DMS 273 treated with DMSO at 0.1 percent for 48 hours (cell line): ENCODE data around the gene WNT7A.

Experiments
- DNase-seq: peaks from one replicate; lab custom pipeline; 2025; lab: John Stamatoyannopoulos, UW

WNT7A gene

DNA sequence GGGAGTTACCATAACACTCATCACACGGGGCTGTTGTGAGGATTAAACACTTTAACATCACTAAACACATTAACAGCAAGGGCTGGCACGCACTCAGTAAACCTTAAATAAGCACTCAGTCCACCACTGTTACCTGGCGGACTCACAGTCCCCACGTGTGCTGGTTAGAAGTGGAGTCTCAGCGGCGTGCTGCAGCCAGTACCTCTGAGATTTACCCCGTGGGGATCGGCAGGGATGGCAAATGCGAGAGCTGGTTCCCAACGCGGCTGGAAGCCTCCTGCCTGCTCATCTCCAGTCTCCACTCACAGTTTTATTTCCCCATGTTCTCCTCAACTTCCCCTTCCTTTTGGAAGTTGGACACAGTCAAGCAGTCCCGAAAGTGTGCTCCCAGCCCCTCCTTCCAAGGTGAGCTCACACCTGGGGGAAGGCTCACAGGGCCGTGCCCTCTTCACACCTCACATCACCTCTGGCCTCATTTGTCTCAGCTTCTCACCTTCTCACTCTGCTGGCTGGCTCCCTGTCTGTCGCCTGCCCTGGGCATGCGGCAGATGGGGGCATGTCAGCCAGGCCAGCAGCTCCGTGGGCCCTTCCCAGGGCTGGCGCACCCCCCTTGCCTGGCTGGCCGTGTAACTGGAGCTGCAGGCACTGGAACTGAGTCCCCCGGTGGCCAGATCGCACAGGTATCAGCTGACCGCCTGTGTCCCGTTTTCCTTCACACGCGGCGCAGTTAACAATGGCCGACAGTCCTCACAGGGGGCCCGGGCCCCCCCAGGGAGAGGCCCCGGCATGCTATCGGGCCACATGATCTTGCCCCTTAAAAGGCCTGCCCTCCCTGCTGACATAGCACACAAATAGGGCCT lies 87.1 kb downstream of the WNT7A start:
- no peak for DNase-seq

DNA sequence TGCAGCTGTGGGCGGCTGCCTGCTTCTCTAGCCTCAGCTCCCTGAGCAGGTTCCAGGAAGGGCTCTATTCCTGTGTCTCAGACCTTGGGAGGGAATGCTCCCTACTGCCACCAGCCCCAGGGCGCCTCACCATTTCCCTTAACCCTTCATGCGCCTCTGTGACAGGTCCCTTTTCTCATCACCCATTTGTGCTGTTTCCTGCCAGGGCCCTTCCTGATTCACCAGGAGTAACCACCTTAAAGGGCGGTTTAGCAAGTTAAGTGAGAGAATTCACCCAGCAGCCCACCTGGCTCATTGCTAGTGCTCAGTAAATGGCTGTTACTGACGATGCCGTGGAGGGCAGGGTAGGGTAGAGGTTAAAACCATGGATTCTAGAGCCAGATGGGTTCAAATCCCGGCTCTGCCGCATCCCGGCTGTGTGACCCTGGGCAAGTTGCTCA lies 87.8 kb downstream of the WNT7A start:
- DNase-seq, result no peak

DNA sequence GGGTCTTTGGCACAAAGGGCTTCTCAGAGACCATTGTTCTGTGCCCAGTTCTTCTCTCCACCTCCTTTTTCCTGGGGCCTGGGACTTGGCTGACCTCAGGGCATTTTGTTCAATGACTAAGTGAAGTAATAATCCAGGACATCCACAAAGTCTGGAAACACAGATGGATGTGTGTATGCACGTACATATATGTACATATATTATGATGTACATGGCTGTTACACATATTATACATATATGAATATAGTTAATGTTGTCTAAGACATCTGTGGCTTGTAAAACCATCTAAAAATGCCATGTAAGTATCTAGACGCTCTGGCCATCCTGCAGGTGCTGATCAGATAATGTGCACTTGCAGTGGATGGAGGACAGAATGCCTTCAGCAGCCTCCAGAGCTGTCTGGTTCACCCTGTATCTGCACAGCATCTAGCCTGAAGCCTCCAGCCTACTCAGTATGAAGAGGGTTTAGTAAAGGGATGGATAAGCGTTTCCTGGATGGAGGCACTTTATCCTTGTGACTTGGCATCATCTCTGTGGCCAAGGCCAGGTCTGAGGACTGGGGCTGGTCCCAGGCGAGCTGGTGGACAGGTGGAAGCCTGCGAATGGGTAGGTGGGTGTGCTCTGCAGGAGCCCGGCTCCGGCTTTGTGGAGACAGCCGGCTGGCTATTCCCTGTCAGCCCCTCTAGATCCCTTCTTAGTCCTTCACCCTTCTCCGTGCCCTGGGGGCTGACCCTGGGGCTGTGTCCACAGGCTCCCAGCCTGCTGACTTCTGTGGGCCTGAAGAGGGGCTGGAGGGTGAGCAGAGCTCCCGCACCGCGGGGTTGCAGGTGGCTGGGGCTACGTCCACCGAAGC lies 88.4 kb downstream of the WNT7A start:
- no peak for DNase-seq

DNA sequence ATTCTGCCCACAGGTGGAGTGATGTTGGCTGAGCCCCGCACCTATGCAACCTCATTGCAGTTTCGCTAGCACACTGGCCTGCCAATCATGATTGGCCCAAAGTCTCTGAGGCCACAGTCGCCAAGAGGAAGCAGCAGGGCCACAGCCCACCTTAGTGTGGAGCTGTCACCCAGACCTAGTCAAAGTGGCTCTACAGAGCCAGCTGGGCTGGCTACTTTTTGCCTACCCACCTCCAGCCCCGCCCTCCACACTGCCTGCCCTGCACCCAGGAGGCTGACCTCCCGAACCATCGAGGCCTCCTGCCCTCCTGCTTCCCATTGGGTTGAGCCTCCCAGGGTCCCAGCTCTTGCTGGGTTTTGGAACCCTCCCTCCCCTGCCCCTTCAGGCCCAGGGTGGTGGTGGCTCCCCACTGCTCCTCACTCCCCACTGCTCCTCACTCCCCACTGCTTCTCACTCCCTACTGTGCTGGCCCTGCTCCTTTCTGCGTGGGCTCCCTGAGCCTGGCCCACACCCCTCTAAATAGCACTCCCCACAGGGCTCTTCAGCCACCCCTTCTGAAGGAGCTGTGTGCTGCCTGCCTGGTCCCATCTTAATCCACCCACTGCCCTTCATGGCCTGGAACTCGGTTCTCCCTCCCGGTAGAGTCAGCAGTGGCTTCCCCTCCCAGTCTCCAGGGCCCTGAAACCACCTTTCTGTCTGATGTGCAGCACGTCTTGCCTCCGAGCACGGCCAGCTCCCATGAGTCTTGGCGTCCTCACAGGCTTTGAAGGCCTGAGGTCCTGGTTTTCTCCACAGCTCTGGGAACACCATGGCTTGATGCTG lies 89.3 kb downstream of the WNT7A start:
- no peak for DNase-seq

DNA sequence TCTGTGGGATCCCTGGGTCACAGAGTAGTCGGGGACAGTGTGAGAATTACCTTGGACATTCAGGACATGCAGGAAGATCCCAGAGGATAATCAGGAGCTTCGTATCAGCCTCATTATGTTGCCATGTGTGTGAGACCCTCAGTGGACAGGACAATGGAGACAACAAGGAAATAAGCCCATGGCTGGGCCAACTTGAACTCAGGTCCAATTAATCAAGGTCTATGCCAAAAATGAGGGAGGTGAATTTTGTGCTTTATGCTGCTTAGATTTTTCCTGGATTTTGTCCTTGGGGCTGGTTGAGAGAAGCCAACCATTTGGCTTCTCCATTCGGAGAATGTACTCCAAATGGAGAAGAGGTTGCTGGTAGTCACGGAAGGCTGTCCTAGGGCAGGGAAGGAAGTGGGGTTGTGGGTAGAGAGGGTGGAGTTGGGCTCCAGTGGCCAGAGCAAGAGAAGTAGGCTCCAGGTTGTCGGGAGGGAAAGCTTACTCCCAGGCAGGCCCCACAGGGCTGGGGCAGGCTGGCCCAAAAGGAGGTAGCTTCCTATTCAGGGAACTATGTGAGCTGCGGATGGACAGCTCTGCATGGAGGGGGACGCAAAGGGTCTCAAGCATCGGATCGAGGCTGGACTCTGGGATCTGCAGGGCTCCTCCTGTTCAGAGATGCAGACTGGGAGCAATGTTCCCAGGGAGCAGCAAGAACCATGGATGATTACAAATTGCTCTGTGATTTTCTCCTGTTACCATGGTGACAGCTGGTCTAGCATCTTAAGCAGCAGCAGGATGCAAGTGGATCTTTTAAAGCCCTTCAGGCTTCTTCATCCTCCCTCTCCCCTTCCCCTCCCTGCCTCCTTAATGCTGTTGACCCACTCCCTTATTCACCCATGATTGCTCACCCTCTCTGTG lies 91.1 kb downstream of the WNT7A start:
- DNase-seq, result no peak

DNA sequence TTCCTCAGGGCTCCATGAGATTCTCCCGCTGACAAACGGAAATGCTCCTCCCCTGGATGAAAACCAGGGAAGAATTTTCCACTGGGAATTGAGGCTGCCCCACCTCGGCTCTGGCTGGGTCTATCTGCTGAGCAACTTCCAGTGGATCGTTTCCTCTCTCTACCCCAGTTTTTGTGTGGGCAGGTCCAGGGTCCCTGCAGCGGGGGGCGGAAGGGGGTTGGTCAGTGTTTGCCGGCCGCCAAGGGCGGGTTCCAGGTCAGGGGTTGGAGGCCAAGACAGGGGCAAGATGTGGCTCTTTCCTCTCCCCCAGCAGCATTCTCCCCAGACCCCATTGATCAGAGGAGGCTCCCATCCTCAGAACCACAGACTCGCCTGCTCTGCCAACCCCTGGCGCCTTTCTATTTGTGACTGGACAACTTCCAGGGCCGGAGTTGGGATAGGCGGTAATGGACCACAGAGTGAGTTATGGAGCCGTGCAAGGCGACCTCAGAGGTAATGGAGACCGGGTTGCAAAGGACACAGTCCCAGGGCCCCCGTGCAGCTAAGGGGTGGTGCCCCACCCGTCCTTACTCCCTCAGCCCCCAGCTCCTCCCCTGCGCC lies 92.2 kb downstream of the WNT7A start:
- no peak for DNase-seq

DNA sequence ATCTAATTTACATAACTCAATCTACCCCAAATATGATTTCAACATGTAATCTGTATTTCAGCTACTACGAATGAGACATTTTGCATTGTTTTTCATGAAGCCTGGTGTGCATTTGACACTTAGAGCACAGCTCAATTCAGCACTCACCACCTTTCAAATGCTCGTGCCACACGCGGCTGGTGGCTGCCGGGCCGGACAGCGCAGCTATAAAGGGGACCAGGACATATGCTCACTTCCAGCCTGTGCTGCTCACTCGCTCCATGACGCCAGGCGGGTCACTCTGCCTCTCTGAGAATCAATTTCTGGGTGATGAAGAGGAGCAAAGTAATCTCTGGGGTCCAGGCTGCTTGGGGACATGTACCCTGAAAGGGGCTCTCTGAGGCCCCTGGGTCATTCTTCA lies 93.1 kb downstream of the WNT7A start:
- DNase-seq, result no peak

DNA sequence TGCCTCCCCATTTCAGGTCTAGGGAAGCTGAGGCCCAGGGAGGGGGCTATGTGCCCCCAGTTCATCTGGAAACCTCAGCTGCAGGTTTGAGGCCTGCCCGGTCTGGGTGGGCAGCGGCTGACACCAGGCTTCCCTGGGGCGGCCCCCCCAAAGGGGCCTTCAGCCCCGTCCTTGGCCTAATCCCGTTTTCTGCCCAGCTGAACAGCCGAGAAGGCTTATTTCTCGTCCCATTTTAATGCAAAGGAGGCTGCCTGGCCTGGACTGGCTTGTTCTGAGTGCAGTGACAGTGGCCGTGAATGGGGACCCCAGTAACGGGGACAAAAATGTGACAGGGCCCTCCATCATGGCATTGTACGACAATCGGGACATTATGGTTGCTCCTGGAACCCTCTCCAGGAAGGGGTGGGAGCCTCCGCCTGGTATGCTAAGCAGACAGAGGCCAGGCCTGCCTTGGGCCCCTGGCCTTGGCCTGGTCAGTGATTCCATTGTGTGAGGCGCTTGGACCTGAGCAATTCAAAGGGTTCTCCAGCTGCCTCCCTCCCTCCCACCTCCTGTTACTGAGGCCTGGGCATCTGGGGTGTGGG lies 93.9 kb downstream of the WNT7A start:
- no peak for DNase-seq

DNA sequence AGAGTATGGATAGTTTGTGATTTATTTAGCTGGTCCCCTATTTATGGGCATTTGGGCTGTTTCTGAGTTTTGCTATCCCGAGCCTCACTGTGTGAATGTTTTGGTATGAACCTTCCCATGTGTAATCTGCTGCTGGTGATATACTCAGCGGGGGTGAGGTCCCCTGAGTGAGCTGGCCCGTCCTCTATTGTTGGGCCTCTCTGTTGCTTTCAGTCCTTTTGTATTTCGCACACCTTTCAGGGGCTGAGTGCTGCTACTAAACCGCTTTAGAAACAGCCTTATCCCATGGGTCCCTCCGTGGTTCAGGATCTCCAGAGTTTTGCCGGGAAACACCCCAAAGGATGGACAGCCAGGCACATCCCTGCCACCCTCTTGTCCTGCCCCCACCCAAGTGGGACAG lies 94.5 kb downstream of the WNT7A start:
- DNase-seq, result no peak

DNA sequence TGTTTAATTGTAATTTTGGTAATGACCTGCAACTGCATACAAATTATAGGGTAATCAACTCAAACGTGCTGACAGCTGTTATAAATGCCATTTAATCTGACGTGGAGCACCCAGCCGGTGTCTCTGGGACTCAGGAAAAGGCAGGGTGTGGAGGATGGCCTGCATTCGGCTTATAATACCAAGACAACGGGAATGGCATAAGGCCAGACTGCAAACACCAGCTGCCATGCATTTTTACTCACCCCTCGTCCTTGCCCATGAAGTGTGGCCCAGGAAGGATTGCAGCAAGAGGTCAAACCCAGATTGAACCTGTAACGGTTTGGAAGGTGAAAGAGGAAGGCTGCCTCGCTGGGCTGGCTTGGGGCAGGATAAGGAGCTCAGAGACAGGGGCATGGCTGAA lies 96.4 kb downstream of the WNT7A start:
- peak; percentile 60 for DNase-seq

DNA sequence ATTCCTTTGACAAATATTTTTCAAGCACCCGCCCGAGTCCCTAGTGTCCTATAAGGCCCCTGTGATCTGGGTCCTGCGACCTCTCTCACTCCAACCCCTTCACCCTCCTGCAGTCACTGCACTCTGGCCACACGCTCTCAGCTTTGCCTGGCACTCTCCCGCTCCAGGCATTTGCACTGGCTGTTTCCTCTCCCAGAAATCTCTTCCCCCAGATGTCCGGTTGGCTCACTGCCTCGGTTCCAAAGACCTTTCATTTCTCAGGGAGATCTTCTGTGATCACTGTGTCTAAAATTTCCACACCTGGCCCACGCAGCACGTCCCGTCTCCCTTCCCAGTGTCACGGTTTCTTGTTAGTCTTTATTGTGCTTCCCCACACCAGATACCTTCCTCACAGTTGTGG lies 97.4 kb downstream of the WNT7A start:
- DNase-seq, result no peak

DNA sequence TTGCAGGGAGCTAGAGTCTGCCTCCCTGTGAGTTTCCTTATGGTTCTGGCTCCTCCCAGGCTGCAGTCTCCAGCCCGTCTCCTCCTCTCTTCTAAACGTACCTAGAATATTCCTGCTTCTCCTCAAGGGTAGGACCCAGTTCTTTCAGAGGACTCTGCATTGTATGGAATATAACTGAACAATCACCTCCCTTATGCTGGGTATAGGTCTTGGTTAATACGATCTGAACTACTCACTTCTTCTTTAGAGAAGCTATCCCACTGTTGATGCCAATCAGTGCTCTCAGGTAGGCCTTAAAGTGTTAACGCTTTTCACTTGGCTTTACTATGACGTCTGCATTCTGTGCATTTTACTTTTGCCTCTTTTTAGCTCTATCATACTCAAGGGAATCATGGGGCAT lies 98.5 kb downstream of the WNT7A start:
- DNase-seq, result no peak

DNA sequence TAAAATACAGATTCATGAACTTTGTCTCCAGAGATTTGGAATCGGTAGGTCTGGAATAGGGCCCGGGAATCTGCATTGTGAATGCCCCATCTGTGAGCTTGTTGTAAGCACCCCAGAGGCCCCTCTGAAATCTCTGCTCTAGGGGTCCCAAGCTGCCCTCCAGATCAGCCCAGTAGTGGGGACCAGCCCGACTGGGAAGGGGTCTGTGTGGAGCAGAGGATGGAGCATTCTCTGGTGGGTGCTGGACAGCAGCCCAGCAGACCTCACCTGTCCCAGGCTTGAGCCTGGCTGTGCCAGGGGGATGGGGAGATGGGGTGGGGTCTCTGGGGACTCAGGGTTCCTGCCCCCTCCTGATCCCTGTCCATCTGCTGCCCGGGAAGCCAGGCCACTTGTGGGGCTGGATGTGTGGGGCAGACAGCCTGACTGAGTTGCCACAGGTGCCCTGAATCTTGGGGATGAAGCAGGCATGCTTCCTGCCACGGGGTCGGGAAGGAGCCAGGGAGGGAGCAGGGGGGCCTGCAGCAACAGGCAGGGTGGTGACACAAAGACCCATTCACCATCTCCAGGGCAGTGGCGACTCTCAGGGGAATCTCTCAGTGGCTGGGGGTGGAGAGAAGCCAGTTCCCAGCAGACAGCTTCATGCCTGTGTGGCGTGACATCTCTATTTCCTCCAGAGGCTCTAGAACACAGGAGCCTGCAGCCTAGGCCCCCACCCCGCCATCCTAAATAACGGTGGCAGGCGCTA lies 99.3 kb downstream of the WNT7A start:
- no peak for DNase-seq

DNA sequence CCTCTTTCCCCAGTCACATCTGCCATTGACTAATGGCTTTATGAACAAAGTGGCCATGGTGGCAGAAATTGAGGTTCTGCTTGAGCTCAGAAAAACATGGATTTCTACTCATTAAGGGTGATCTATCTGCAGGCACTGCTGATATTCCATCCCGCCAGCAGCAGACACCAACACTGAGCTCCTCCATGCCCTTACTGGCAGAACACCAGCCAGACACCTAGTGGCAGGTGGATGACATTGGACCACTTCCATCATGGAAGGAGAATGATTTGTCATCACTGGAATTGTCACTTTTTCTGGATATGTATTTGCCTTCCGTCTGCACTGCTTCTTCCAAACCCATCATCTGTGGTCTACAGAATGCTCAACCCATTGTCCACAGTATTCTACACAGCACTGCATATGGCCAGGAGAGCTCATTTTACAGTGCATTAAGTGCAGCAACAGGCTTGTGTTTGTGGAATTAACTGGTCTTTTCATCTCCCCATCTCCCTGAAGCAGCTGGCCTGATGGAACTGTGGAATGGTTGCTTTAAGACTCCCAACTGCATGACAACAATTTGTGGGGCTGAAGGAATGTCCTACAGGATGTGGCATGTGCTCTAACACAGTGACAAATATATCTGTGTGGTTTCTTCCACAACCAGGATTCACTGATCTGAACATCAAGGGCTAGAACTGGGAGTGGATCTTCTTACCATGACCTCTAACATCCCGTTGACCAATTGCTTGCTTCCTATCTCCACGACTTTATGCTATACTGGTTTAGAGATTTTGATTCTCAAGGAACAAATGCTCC lies 103.4 kb downstream of the WNT7A start:
- DNase-seq, result no peak

DNA sequence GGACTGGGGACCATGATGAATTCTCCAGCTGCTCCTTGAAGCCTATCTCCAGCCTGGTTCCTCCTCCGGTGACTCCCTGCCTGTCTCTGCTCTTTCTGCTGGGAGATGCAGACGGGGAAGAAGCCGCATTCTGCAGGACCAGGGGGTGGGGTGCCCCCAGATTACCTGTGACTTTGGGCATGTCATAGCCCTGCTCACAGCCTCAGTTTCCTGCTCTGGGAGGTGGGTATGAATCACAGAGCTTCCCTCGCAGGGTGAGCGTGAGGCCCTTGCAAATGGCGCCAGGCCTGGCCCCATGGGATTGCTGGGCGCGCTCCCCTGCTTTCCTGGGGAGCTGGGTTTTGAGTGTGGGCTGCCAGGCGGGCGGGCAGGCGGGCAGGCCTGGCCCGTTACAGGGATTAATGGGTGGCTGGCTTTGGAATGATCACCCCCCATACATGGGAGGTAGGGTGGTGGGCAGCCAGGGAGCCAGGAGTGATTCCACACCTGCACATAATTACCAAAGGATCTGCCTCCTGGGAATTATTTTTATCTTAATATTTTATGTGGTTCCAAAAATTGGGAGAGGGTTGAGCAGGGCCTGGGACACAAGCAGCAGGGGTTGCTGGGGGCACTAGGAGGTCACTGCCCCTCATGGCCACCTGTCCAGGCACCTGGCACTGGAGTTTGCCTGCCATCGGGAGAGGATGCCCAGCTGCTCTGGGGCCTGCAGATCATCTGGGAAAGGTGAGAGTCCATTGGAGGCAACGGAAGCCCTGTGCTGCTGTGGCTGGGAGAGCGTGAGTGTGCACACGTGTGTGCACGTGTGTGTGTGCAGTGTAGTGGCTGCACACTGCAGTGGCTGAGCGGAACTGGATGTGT lies 106.8 kb downstream of the WNT7A start:
- DNase-seq, result no peak

DNA sequence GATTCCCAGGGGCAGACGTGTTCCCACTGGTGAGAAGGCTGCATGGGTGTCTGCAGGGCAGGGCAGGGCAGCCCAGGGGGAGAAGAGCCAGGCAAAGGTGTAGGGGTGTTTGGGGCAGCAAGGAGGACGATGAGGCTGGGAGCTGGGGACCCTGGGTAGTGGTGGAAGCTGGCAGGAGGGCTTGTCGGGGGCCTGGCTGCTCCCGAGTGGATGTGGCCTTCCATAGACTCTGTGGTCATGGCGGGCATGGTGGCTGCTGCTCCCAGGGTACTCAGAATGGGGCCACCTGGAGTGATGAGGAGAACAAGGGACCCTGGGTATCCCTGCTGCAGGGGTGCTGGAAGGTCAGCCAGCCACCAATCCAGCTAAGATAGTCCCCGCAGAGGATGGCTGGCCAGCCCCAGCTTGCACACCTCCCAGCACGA lies 107.5 kb downstream of the WNT7A start:
- no peak for DNase-seq

DNA sequence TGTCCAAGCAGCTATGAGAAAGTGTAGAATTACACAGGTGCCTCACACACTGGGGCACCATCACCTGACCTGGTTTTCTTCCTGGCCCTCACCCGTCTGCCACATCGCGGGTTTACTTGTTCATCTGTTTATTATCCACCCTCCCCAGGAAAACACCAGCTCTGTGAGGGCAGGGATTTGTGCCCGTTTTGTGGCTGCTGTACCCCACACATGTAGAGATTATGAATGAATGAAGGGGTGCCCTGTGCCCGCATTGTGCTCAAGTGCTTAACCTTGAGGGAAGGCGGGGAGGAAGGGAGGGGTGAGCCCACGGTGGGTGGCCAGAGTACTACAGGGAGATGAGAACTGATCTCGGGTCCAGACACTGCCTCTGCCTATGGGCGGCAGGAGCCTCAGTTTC lies 108.4 kb downstream of the WNT7A start:
- DNase-seq, result no peak
